Naive thymus-derived CD4-positive, alpha-beta T cell (primary cell): ENCODE measurements around the gene UBAP1L. TPM values are rescaled to one million over a fixed set of nuclear protein-coding genes. Genes with fewer than 3 reads are reported as not detected.
A peak's percentile ranks its signal among the peaks of the same experiment; 100 is the strongest.

Experiments
- ATAC-seq: fragments of 150-1000 bp; cut with Tn5 transposase; 2 replicates; pipeline ENCODE4 v1.10.0; 2021; ENCODE audit warnings: mild to moderate bottlenecking, moderate library complexity
- CTCF ChIA-PET: fragments of 350-600 bp; sonication (Branson Sonifier 250); formaldehyde crosslinking; loops from one replicate; lab custom pipeline; 2021; ENCODE audit warnings: antibody characterized with exemption; lab: Charles Lee
- POLR2A ChIA-PET: fragments of 350-600 bp; sonication (Branson Sonifier 250); formaldehyde crosslinking; loops from one replicate; lab custom pipeline; 2021; ENCODE audit warnings: antibody characterized with exemption, inconsistent platforms; lab: Charles Lee
- DNase-seq, 9 donors: peaks; one replicate each; pipeline versions ENCODE4 v3.0.0 to v3.0.0-alpha.2; 2020 to 2022; ENCODE audit warnings: mixed read lengths in 1 of 9
- H3K27ac ChIP-seq: one replicate; pipeline ENCODE4 v1.7.0; 2013; ENCODE audit warnings: mild to moderate bottlenecking, low read depth, low read length, moderate library complexity
- H3K27me3 ChIP-seq, 2 donors: one replicate each; pipeline ENCODE4 v1.7.0; 2013; ENCODE audit warnings: low read length in 2 of 2, mild to moderate bottlenecking in 2 of 2, moderate library complexity in 2 of 2; ENCODE audit not compliant: control insufficient read depth in 2 of 2, insufficient read depth in 2 of 2
- H3K36me3 ChIP-seq, 3 experiments: 1 replicate in 2 of 3; 2 replicates in 1 of 3; pipeline ENCODE4 v1.7.0; 2013; ENCODE audit warnings: low read length in 3 of 3, mild to moderate bottlenecking in 3 of 3, moderate library complexity in 1 of 3; ENCODE audit not compliant: insufficient read depth in 3 of 3, control insufficient read depth in 2 of 3
- H3K4me1 ChIP-seq, 2 donors: one replicate each; pipeline ENCODE4 v1.7.0; 2013; ENCODE audit warnings: low read length in 2 of 2, mild to moderate bottlenecking in 2 of 2, moderate library complexity in 1 of 2; ENCODE audit not compliant: control insufficient read depth in 2 of 2, insufficient read depth in 2 of 2
- H3K4me3 ChIP-seq: 2 replicates; pipeline ENCODE4 v1.7.0; 2013; ENCODE audit warnings: mild to moderate bottlenecking, low read length
- H3K9me3 ChIP-seq, 3 experiments: 1 replicate in 2 of 3; 2 replicates in 1 of 3; pipeline ENCODE4 v1.7.0; 2013; ENCODE audit warnings: low read length in 3 of 3; ENCODE audit not compliant: control insufficient read depth in 2 of 3
- H3K27ac Mint-ChIP-seq, 9 donors: one replicate each; pipeline ENCODE4 v1.8.0; 2020 to 2022; ENCODE audit warnings: mixed read lengths in 9 of 9, mild to moderate bottlenecking in 8 of 9, moderate library complexity in 5 of 9, inconsistent platforms in 2 of 9
- H3K27me3 Mint-ChIP-seq, 5 donors: one replicate each; pipeline ENCODE4 v1.8.0; 2021 to 2022; ENCODE audit warnings: mixed read lengths in 5 of 5, mild to moderate bottlenecking in 1 of 5
- H3K36me3 Mint-ChIP-seq, 5 donors: one replicate each; pipeline ENCODE4 v1.8.0; 2020 to 2022; ENCODE audit warnings: mixed read lengths in 5 of 5, mild to moderate bottlenecking in 3 of 5, inconsistent platforms in 1 of 5
- H3K4me1 Mint-ChIP-seq, 7 donors: one replicate each; pipeline ENCODE4 v1.8.0; 2020 to 2022; ENCODE audit warnings: mixed read lengths in 7 of 7, mild to moderate bottlenecking in 3 of 7, inconsistent platforms in 1 of 7
- H3K4me3 Mint-ChIP-seq, 10 donors: one replicate each; pipeline ENCODE4 v1.8.0; 2020 to 2022; ENCODE audit warnings: mild to moderate bottlenecking in 10 of 10, mixed read lengths in 10 of 10, moderate library complexity in 6 of 10, inconsistent platforms in 2 of 10
- H3K9me3 Mint-ChIP-seq, 11 donors: one replicate each; pipeline ENCODE4 v1.8.0; 2020 to 2022; ENCODE audit warnings: mixed read lengths in 11 of 11, mild to moderate bottlenecking in 4 of 11, inconsistent platforms in 1 of 11, moderate library complexity in 1 of 11
- intact Hi-C, 2 donors: fragments of 100-400 bp; cut with micrococcal nuclease; formaldehyde crosslinking; loops; one replicate each; pipeline ENCODE4 v1.15.1; 2023
- polyA plus RNA-seq, 2 donors: library from polyadenylated mRNA; unstranded; fragments of 300-500 nt; fragmentation: Illumina TruSeq; gene quantifications; one replicate each; pipeline ENCODE4 v1.2.3, GENCODE V29; 2021
- total RNA-seq, 6 experiments: library from RNA in 5 of 6; stranded (reverse) in 5 of 6; gene quantifications; 1 replicate in 5 of 6; 2 replicates in 1 of 6; pipeline ENCODE4 v1.2.3 and lab custom pipeline; 2021 to 2026

UBAP1L gene
- total and polyA plus RNA-seq, 7 experiments from 2014 or later: 0.09 to 17.1 (median 12.1) TPM

GRCh38 chr15:65086680-65087111 lies 28.3 kb downstream of the UBAP1L start:
- no peak for DNase-seq
- intact Hi-C loops: no loop called here
- Mint-ChIP-seq H3K27ac (peak overlapping the region in 1 of 9 donors; percentile 3), H3K36me3 (no peaks in the 10 kb centered on the region), H3K27me3 (peaks cover 0 to 21% (median 15%) of the 10 kb centered on the region in 5 donors), H3K4me3 (no peak overlapping the region), H3K9me3 (no peaks in the 10 kb centered on the region), H3K4me1 (peaks cover 9 to 17% (median 12%) of the 10 kb centered on the region in 7 donors)
- H3K4me3 ChIP-seq: no peak overlapping the region
- H3K27ac ChIP-seq: no peak overlapping the region
- peak; percentile 50 for ATAC-seq
- peaks cover 0 to 9% of the 10 kb centered on the region in 2 donors for H3K4me1 ChIP-seq
- no peaks in the 10 kb centered on the region for H3K27me3 ChIP-seq
- CTCF ChIA-PET: interaction anchor here (0.7 kb wide), 1 partner anchor 8 kb away, joined by 3 read pairs; no protein-coding TSS in a partner anchor
- H3K9me3 ChIP-seq: no peaks in the 10 kb centered on the region
- POLR2A ChIA-PET: no interaction called here
- H3K36me3 ChIP-seq: no peaks in the 10 kb centered on the region

- Mint-ChIP-seq H3K36me3 (no peaks in the 10 kb centered on the region), H3K4me1 (peaks cover 9 to 17% (median 15%) of the 10 kb centered on the region in 7 donors), H3K27ac (no peak overlapping the region), H3K27me3 (peaks cover 0 to 23% (median 15%) of the 10 kb centered on the region in 5 donors), H3K9me3 (no peaks in the 10 kb centered on the region), H3K4me3 (no peak overlapping the region)
- Histone ChIP-seq H3K4me1 (peaks cover 0 to 11% of the 10 kb centered on the region in 2 donors), H3K36me3 (no peaks in the 10 kb centered on the region), H3K4me3 (no peak overlapping the region), H3K27ac (no peak overlapping the region), H3K27me3 (no peaks in the 10 kb centered on the region), H3K9me3 (no peaks in the 10 kb centered on the region)
- ATAC-seq (no peak), DNase-seq (no peak)
- intact Hi-C loops: no loop called here
- POLR2A ChIA-PET: no interaction called here
- CTCF ChIA-PET: interaction anchor here (0.7 kb wide), 1 partner anchor 8 kb away, joined by 3 read pairs; no protein-coding TSS in a partner anchor
Measured at GRCh38 chr15:65085990-65086679, 28.9 kb downstream of the UBAP1L start.

GRCh38 chr15:65085207-65085753 lies 29.7 kb downstream of the UBAP1L start:
- DNase-seq (no peak), ATAC-seq (no peak)
- ChIA-PET CTCF (no interaction called here), POLR2A (interaction anchor here (0.6 kb wide), 1 partner anchor 426 kb away, joined by 3 read pairs; no protein-coding TSS in a partner anchor)
- H3K4me1 Mint-ChIP-seq: peaks cover 9 to 17% (median 15%) of the 10 kb centered on the region in 7 donors
- Histone ChIP-seq H3K4me3 (no peak overlapping the region), H3K9me3 (no peaks in the 10 kb centered on the region), H3K27ac (no peak overlapping the region), H3K36me3 (no peaks in the 10 kb centered on the region), H3K27me3 (no peaks in the 10 kb centered on the region), H3K4me1 (peaks cover 0 to 11% of the 10 kb centered on the region in 2 donors)
- no peaks in the 10 kb centered on the region for H3K36me3 Mint-ChIP-seq
- no peak overlapping the region for H3K27ac Mint-ChIP-seq
- intact Hi-C loops: no loop called here
- H3K27me3 Mint-ChIP-seq: peaks cover 0 to 23% (median 15%) of the 10 kb centered on the region in 5 donors
- no peaks in the 10 kb centered on the region for H3K9me3 Mint-ChIP-seq
- H3K4me3 Mint-ChIP-seq: no peak overlapping the region

- Mint-ChIP-seq H3K4me3 (no peak overlapping the region), H3K36me3 (no peaks in the 10 kb centered on the region), H3K4me1 (peaks cover 9 to 17% (median 15%) of the 10 kb centered on the region in 7 donors), H3K9me3 (no peaks in the 10 kb centered on the region), H3K27ac (no peak overlapping the region), H3K27me3 (peaks cover 0 to 27% (median 15%) of the 10 kb centered on the region in 5 donors)
- DNase-seq (no peak), ATAC-seq (no peak)
- H3K4me3 ChIP-seq: no peak overlapping the region
- CTCF ChIA-PET: no interaction called here
- peaks cover 0 to 11% of the 10 kb centered on the region in 2 donors for H3K4me1 ChIP-seq
- POLR2A ChIA-PET: interaction anchor here (0.6 kb wide), 1 partner anchor 427 kb away, joined by 3 read pairs; no protein-coding TSS in a partner anchor
- no peak overlapping the region for H3K27ac ChIP-seq
- no peaks in the 10 kb centered on the region for H3K27me3 ChIP-seq
- intact Hi-C loops: no loop called here
- no peaks in the 10 kb centered on the region for H3K9me3 ChIP-seq
- no peaks in the 10 kb centered on the region for H3K36me3 ChIP-seq
Measured at GRCh38 chr15:65084500-65085206, 30.3 kb downstream of the UBAP1L start.

DNA sequence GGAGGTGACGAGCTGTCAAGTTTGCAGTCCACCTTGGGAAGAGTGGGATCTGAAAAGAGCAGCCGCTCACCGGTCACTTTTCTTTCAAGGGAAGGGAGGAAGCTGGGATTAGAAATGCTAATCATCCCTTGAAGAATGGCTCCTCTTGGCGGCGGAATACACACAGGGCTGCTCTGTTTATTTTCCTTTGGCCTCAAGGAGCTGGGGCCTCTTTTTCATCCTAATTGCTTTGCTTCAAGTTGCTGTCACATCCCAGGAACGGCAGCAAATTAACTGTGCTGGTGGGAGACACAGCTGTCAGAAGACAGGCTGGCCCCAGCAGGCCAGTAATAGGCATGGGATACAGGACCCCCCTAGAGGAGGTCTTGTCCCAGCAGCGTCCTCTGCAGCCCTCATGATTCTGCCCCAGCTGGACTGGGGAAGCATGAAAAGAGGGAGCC lies 31.7 kb downstream of the UBAP1L start:
- H3K27me3 Mint-ChIP-seq: peaks cover 2 to 36% (median 24%) of the 10 kb centered on the region in 5 donors
- H3K9me3 ChIP-seq: no peaks in the 10 kb centered on the region

GRCh38 chr15:65082303-65082953 lies 32.6 kb downstream of the UBAP1L start:
- H3K27ac ChIP-seq: no peak overlapping the region
- ChIA-PET CTCF (no interaction called here), POLR2A (no interaction called here)
- peak overlapping the region in 8 of 10 donors; percentile 14 to 71 (median 43) for H3K4me3 Mint-ChIP-seq
- no peaks in the 10 kb centered on the region for H3K36me3 ChIP-seq
- H3K27me3 ChIP-seq: no peaks in the 10 kb centered on the region
- peak in 5 of 9 donors; percentile 12 to 36 (median 21) for DNase-seq
- H3K9me3 Mint-ChIP-seq: no peaks in the 10 kb centered on the region
- H3K4me1 Mint-ChIP-seq: peaks cover 14 to 26% (median 21%) of the 10 kb centered on the region in 7 donors
- H3K4me3 ChIP-seq: no peak overlapping the region
- H3K4me1 ChIP-seq: peaks cover 0 to 11% of the 10 kb centered on the region in 2 donors
- H3K27ac Mint-ChIP-seq: peak overlapping the region in 3 of 9 donors; percentile 3 to 62 (median 48)
- intact Hi-C loops: no loop called here
- H3K36me3 Mint-ChIP-seq: peaks cover 0 to 3% (median 0%) of the 10 kb centered on the region in 5 donors
- H3K27me3 Mint-ChIP-seq: peaks cover 10 to 44% (median 31%) of the 10 kb centered on the region in 5 donors
- H3K9me3 ChIP-seq: no peaks in the 10 kb centered on the region
- no peak for ATAC-seq

More for the DNA sequence above, 31.7 kb downstream of the UBAP1L start:
- H3K27me3 ChIP-seq: no peaks in the 10 kb centered on the region
- Mint-ChIP-seq H3K27ac (no peak overlapping the region), H3K9me3 (no peaks in the 10 kb centered on the region), H3K4me3 (peak overlapping the region in 1 of 10 donors; percentile 64), H3K4me1 (peaks cover 9 to 20% (median 15%) of the 10 kb centered on the region in 7 donors), H3K36me3 (no peaks in the 10 kb centered on the region)
- CTCF ChIA-PET: no interaction called here
- H3K27ac ChIP-seq: no peak overlapping the region
- peaks cover 0 to 11% of the 10 kb centered on the region in 2 donors for H3K4me1 ChIP-seq
- intact Hi-C loops: no loop called here
- H3K4me3 ChIP-seq: no peak overlapping the region
- ATAC-seq: no peak
- DNase-seq: no peak
- no peaks in the 10 kb centered on the region for H3K36me3 ChIP-seq
- POLR2A ChIA-PET: no interaction called here
